Measurements from ENCODE around the gene TRIM2.

TRIM2 gene

GRCh38 chr4:153224474-153224873 is 20.2 kb downstream of the TRIM2 start:
- no peak overlapping the region for H3K23ac ChIP-seq (ENCODE audit: low read length)
- no peak overlapping the region for H4K12ac ChIP-seq (ENCODE audit: low read depth, low read length)
- H3K9me3 ChIP-seq (ENCODE audit: insufficient read depth, low read depth, low read length), result no peaks in the 10 kb centered on the region
- H2AFZ ChIP-seq (ENCODE audit: insufficient read depth, low read length, poor library complexity), result no peak overlapping the region
- no peak overlapping the region for H3K27ac ChIP-seq (ENCODE audit: low read depth, low read length)
- no peak overlapping the region for H3K9ac ChIP-seq (ENCODE audit: low read length)
- no peak overlapping the region for H2BK5ac ChIP-seq (ENCODE audit: low read depth, low read length, poor library complexity)
- H3K79me2 ChIP-seq (ENCODE audit: control insufficient read depth, insufficient read depth, low read length, poor library complexity), result peaks cover 6% of the 10 kb centered on the region
- no peak overlapping the region for H3K4me2 ChIP-seq (ENCODE audit: low read length)
- peaks cover 8% of the 10 kb centered on the region in 2 experiments for H3K4me1 ChIP-seq (ENCODE audit: control insufficient read depth in 1 of 2, insufficient read depth in 2 of 2, low read length in 2 of 2)
- peaks cover 10% of the 10 kb centered on the region for H3K79me1 ChIP-seq (ENCODE audit: low read length)
- H4K8ac ChIP-seq (ENCODE audit: low read depth, low read length), result no peak overlapping the region
- no peak overlapping the region for H3K14ac ChIP-seq (ENCODE audit: low read length)
- no peak overlapping the region for H3K18ac ChIP-seq (ENCODE audit: low read length)
- no peak overlapping the region for H3K4ac ChIP-seq (ENCODE audit: low read depth, low read length)
- H3K27me3 ChIP-seq (ENCODE audit: insufficient read depth, low read length), result no peaks in the 10 kb centered on the region
- DNase-seq, result peak in 1 of 2 donors; percentile 44
- no peak overlapping the region for H2BK120ac ChIP-seq (ENCODE audit: insufficient read depth, low read length, poor library complexity)
- no peak overlapping the region for H2BK12ac ChIP-seq (ENCODE audit: low read length)
- no peak overlapping the region for H3K4me3 ChIP-seq (ENCODE audit: low read depth, low read length)
- no peak overlapping the region for H4K91ac ChIP-seq (ENCODE audit: low read depth, low read length)
- H3K36me3 ChIP-seq (ENCODE audit: control insufficient read depth in 1 of 2, insufficient read depth in 2 of 2, low read length in 2 of 2), result no peaks in the 10 kb centered on the region
- H2AK5ac ChIP-seq (ENCODE audit: low read length), result no peak overlapping the region
- no CpG with 5 or more reads among the region's 1 CpG for WGBS (ENCODE audit: extremely low coverage, insufficient coverage, insufficient read length)

DNA sequence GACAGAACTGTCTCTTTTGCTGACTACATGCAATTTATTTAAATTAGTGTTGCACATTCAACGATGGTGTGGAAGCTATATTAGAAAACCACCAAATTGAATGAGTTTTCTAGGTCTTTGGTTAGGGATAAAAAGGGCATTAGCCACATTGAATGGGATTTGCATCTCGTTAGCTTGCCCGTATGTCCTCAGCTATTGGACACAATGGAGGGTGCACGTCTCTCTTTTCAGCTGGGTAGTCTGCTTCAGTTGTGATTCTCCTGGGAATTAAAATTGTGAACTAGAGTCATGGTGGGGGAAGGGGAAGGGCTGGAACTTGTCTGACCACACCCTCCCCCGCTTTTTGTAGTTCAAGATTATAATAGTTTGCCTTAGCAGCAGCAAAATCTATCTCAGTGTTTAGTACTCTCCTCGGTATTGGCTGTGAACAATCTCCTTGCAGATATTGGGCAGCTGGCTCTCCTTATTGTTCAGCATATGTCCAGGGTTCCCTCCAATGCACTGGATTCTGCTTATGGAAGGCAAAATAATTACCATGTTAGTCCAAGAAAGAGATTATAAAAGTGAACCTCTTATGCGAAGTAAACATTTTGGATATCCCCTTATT is 23.3 kb downstream of the TRIM2 start:
- no peak overlapping the region for H2AK5ac ChIP-seq (ENCODE audit: low read length)
- no peak overlapping the region for H2BK12ac ChIP-seq (ENCODE audit: low read length)
- H4K8ac ChIP-seq (ENCODE audit: low read depth, low read length), result no peak overlapping the region
- H3K36me3 ChIP-seq (ENCODE audit: control insufficient read depth in 1 of 2, insufficient read depth in 2 of 2, low read length in 2 of 2), result no peaks in the 10 kb centered on the region
- no peak overlapping the region for H3K4me3 ChIP-seq (ENCODE audit: low read depth, low read length)
- H2BK120ac ChIP-seq (ENCODE audit: insufficient read depth, low read length, poor library complexity), result no peak overlapping the region
- H4K12ac ChIP-seq (ENCODE audit: low read depth, low read length), result no peak overlapping the region
- no peak for DNase-seq
- H3K4me1 ChIP-seq (ENCODE audit: control insufficient read depth in 1 of 2, insufficient read depth in 2 of 2, low read length in 2 of 2), result peaks cover 7 to 8% of the 10 kb centered on the region in 2 experiments
- H3K27ac ChIP-seq (ENCODE audit: low read depth, low read length), result no peak overlapping the region
- H2AFZ ChIP-seq (ENCODE audit: insufficient read depth, low read length, poor library complexity), result no peak overlapping the region
- H3K79me1 ChIP-seq (ENCODE audit: low read length), result peaks cover 6% of the 10 kb centered on the region
- H3K27me3 ChIP-seq (ENCODE audit: insufficient read depth, low read length), result no peaks in the 10 kb centered on the region
- no peak overlapping the region for H3K23ac ChIP-seq (ENCODE audit: low read length)
- H3K9ac ChIP-seq (ENCODE audit: low read length), result no peak overlapping the region
- no peak overlapping the region for H4K91ac ChIP-seq (ENCODE audit: low read depth, low read length)
- peaks cover 6% of the 10 kb centered on the region for H3K79me2 ChIP-seq (ENCODE audit: control insufficient read depth, insufficient read depth, low read length, poor library complexity)
- H3K4me2 ChIP-seq (ENCODE audit: low read length), result no peak overlapping the region
- WGBS (ENCODE audit: extremely low coverage, insufficient coverage, insufficient read length), result no CpG with 5 or more reads among the region's 7 CpGs
- H3K4ac ChIP-seq (ENCODE audit: low read depth, low read length), result no peak overlapping the region
- H3K14ac ChIP-seq (ENCODE audit: low read length), result no peak overlapping the region
- no peaks in the 10 kb centered on the region for H3K9me3 ChIP-seq (ENCODE audit: insufficient read depth, low read depth, low read length)
- no peak overlapping the region for H3K18ac ChIP-seq (ENCODE audit: low read length)
- no peak overlapping the region for H2BK5ac ChIP-seq (ENCODE audit: low read depth, low read length, poor library complexity)

DNA sequence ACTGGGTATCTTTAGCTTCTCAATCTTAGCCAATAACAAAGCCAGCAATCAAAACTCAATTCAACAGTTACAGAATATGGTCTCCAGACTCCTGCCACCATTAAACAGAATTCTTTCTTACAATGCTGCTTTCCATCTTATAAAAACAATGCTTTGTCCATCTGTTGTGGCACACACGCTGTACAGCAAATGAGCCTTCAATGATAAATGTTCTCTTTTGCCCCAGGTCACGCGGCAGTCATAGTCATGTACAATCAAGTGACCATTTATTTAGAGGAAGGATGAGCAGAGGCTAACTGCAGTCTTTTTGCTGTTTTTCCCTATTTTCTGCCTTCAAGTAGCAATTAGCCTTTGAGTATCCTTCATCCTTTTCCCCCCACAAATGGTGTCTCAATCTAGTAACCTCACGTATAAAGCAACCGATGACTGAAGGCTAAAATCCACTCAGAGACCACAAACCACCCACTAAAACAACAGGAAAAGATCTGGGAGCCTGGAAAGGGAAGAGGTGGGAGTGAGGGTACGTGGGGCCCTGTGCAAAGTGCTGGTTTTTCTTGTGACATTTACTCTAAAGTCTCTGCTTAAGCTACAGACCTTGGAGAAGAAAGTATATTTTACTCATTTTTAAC is 24.4 kb downstream of the TRIM2 start:
- Histone ChIP-seq H3K9ac (ENCODE audit: low read length) (no peak overlapping the region), H2AFZ (ENCODE audit: insufficient read depth, low read length, poor library complexity) (no peak overlapping the region), H2BK120ac (ENCODE audit: insufficient read depth, low read length, poor library complexity) (no peak overlapping the region), H3K9me3 (ENCODE audit: insufficient read depth, low read depth, low read length) (no peaks in the 10 kb centered on the region), H3K18ac (ENCODE audit: low read length) (no peak overlapping the region), H3K36me3 (ENCODE audit: control insufficient read depth in 1 of 2, insufficient read depth in 2 of 2, low read length in 2 of 2) (no peaks in the 10 kb centered on the region), H3K27ac (ENCODE audit: low read depth, low read length) (no peak overlapping the region), H3K79me2 (ENCODE audit: control insufficient read depth, insufficient read depth, low read length, poor library complexity) (no peaks in the 10 kb centered on the region), H3K79me1 (ENCODE audit: low read length) (no peaks in the 10 kb centered on the region), H3K27me3 (ENCODE audit: insufficient read depth, low read length) (no peaks in the 10 kb centered on the region), H2BK5ac (ENCODE audit: low read depth, low read length, poor library complexity) (no peak overlapping the region), H3K14ac (ENCODE audit: low read length) (no peak overlapping the region), H3K4me3 (ENCODE audit: low read depth, low read length) (no peak overlapping the region), H3K23ac (ENCODE audit: low read length) (no peak overlapping the region), H3K4me2 (ENCODE audit: low read length) (no peak overlapping the region), H4K8ac (ENCODE audit: low read depth, low read length) (no peak overlapping the region), H2BK12ac (ENCODE audit: low read length) (no peak overlapping the region), H3K4ac (ENCODE audit: low read depth, low read length) (no peak overlapping the region), H4K91ac (ENCODE audit: low read depth, low read length) (no peak overlapping the region), H4K12ac (ENCODE audit: low read depth, low read length) (no peak overlapping the region), H3K4me1 (ENCODE audit: control insufficient read depth in 1 of 2, insufficient read depth in 2 of 2, low read length in 2 of 2) (peaks cover 0 to 2% of the 10 kb centered on the region in 2 experiments), H2AK5ac (ENCODE audit: low read length) (no peak overlapping the region)
- no peak for DNase-seq
- WGBS (ENCODE audit: extremely low coverage, insufficient coverage, insufficient read length), result no CpG with 5 or more reads among the region's 6 CpGs

- Histone ChIP-seq H3K9ac (ENCODE audit: low read length) (no peak overlapping the region), H4K91ac (ENCODE audit: low read depth, low read length) (no peak overlapping the region), H4K8ac (ENCODE audit: low read depth, low read length) (no peak overlapping the region), H3K23ac (ENCODE audit: low read length) (no peak overlapping the region), H3K9me3 (ENCODE audit: insufficient read depth, low read depth, low read length) (no peaks in the 10 kb centered on the region), H3K4me2 (ENCODE audit: low read length) (no peak overlapping the region), H3K18ac (ENCODE audit: low read length) (no peak overlapping the region), H3K79me2 (ENCODE audit: control insufficient read depth, insufficient read depth, low read length, poor library complexity) (no peaks in the 10 kb centered on the region), H4K12ac (ENCODE audit: low read depth, low read length) (no peak overlapping the region), H3K36me3 (ENCODE audit: control insufficient read depth in 1 of 2, insufficient read depth in 2 of 2, low read length in 2 of 2) (no peaks in the 10 kb centered on the region), H3K4me3 (ENCODE audit: low read depth, low read length) (no peak overlapping the region), H3K27ac (ENCODE audit: low read depth, low read length) (no peak overlapping the region), H3K27me3 (ENCODE audit: insufficient read depth, low read length) (no peaks in the 10 kb centered on the region), H3K4ac (ENCODE audit: low read depth, low read length) (no peak overlapping the region), H3K79me1 (ENCODE audit: low read length) (no peaks in the 10 kb centered on the region), H2BK5ac (ENCODE audit: low read depth, low read length, poor library complexity) (no peak overlapping the region), H2AFZ (ENCODE audit: insufficient read depth, low read length, poor library complexity) (no peak overlapping the region), H2AK5ac (ENCODE audit: low read length) (no peak overlapping the region), H3K14ac (ENCODE audit: low read length) (no peak overlapping the region), H2BK12ac (ENCODE audit: low read length) (no peak overlapping the region), H2BK120ac (ENCODE audit: insufficient read depth, low read length, poor library complexity) (no peak overlapping the region), H3K4me1 (ENCODE audit: control insufficient read depth in 1 of 2, insufficient read depth in 2 of 2, low read length in 2 of 2) (no peaks in the 10 kb centered on the region)
- DNase-seq, result no peak
- no CpG with 5 or more reads among the region's 5 CpGs for WGBS (ENCODE audit: extremely low coverage, insufficient coverage, insufficient read length)
Observed at GRCh38 chr4:153229545-153229944, 25.3 kb downstream of the TRIM2 start.

Measured in trophoblast cell (in vitro differentiated cells and primary cell).